GM19463 (cell line): Measurements from ENCODE around the gene RAB11FIP2.

Experiments
- ATAC-seq: cut with Tn5 transposase; IDR thresholded peaks from one replicate; pipeline ENCODE4 v1.9.1; 2021; ENCODE audit warnings: mild to moderate bottlenecking, moderate library complexity; ENCODE audit not compliant: unreplicated experiment

Gene RAB11FIP2

GRCh38 chr10:118035354-118036005 lies 11.3 kb downstream of the RAB11FIP2 start:
- no peak for ATAC-seq

- ATAC-seq = no peak
Observed at GRCh38 chr10:118034791-118035261, 11.9 kb downstream of the RAB11FIP2 start.

GRCh38 chr10:118033905-118034304 lies 12.8 kb downstream of the RAB11FIP2 start:
- ATAC-seq = no peak

- no peak for ATAC-seq
Observed at GRCh38 chr10:118032564-118032963, 14.2 kb downstream of the RAB11FIP2 start.

GRCh38 chr10:118031351-118032075 lies 15.2 kb downstream of the RAB11FIP2 start:
- ATAC-seq = no peak

GRCh38 chr10:118028619-118029018 lies 18.1 kb downstream of the RAB11FIP2 start:
- ATAC-seq = peak; percentile 94

GRCh38 chr10:118027397-118027796 lies 19.3 kb downstream of the RAB11FIP2 start:
- no peak for ATAC-seq

- ATAC-seq = no peak
Observed at GRCh38 chr10:118026936-118027335, 19.8 kb downstream of the RAB11FIP2 start.

- ATAC-seq = no peak
Observed at GRCh38 chr10:118020365-118020764, 26.4 kb downstream of the RAB11FIP2 start.

GRCh38 chr10:118017850-118018249 lies 28.9 kb downstream of the RAB11FIP2 start:
- ATAC-seq = no peak

- ATAC-seq = no peak
Observed at GRCh38 chr10:118017071-118017740, 29.5 kb downstream of the RAB11FIP2 start.

- no peak for ATAC-seq
Observed at GRCh38 chr10:118012952-118013525, 33.7 kb downstream of the RAB11FIP2 start.

GRCh38 chr10:118007773-118008172 lies 39.0 kb downstream of the RAB11FIP2 start:
- ATAC-seq = no peak

GRCh38 chr10:118003126-118003525 lies 43.6 kb downstream of the RAB11FIP2 start:
- no peak for ATAC-seq

GRCh38 chr10:118002581-118002980 lies 44.2 kb downstream of the RAB11FIP2 start:
- no peak for ATAC-seq

- ATAC-seq = no peak
Observed at GRCh38 chr10:117997673-117998072, 49.1 kb downstream of the RAB11FIP2 start.

- ATAC-seq = no peak
Observed at GRCh38 chr10:117996709-117997108, 50.0 kb downstream of the RAB11FIP2 start.

- ATAC-seq = no peak
Observed at GRCh38 chr10:117994771-117995170, 52.0 kb downstream of the RAB11FIP2 start.

GRCh38 chr10:117993166-117993565 lies 53.6 kb downstream of the RAB11FIP2 start:
- no peak for ATAC-seq

GRCh38 chr10:117991701-117992100 lies 55.0 kb downstream of the RAB11FIP2 start:
- no peak for ATAC-seq

GRCh38 chr10:117989962-117990361 lies 56.8 kb downstream of the RAB11FIP2 start:
- no peak for ATAC-seq
